NCI-H146 (cell line): ENCODE results near the gene CCDC7.
A peak's percentile ranks its signal among the peaks of the same experiment; 100 is the strongest.
"Not testable (repeated sequence)": the region's sequence is repeated elsewhere in the genome, so short reads cannot be mapped to it uniquely, and the experiment has no call there.

Source experiments
- DNase-seq: peaks from one replicate; lab custom pipeline; 2025; lab: John Stamatoyannopoulos, UW

Gene CCDC7

GRCh38 chr10:32445740-32446535 is at the start of gene CCDC7:
TSS of gene CCDC7 (plus strand) at chr10:32446140. CDS start at chr10:32451643, 5,503 bp downstream.
- DNase-seq, result peak; percentile 87

DNA sequence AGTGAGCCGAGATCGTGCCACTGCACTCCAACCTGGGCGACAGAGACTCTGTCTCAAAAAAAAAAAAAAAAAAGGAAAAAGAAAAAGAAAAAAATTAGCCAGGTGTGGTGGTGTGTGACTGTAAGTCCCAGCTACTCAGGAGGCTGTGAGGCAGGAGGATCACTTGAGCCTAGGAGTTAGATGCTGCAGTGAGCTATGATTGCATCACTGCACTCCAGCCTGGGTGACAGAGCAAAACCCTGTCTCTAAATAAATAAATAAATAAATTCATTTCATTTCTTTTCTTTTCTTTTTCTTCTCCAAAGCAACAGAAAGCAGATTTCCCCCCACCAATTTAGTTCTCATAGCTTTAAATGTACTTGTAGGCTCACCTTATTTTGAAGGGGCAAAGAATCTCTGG is 48.8 kb upstream of the CCDC7 start:
- not testable (repeated sequence) for DNase-seq

DNA sequence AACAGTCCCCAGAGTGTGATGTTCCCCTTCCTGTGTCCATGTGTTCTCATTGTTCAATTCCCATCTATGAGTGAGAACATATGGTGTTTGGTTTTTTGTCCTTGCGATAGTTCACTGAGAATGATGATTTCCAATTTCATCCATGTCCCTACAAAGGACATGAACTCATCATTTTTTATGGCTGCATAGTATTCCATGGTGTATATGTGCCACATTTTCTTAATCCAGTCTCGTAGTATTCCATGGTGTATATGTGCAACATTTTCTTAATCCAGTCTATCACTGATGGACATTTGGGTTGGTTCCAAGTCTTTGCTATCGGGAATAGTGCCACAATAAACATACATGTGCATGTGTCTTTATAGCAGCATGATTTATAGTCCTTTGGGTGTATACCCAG is 46.2 kb upstream of the CCDC7 start:
- DNase-seq, result not testable (repeated sequence)

- DNase-seq, result no peak
These were observed 45.0 kb upstream of the CCDC7 start for GRCh38 chr10:32400961-32401360.

DNA sequence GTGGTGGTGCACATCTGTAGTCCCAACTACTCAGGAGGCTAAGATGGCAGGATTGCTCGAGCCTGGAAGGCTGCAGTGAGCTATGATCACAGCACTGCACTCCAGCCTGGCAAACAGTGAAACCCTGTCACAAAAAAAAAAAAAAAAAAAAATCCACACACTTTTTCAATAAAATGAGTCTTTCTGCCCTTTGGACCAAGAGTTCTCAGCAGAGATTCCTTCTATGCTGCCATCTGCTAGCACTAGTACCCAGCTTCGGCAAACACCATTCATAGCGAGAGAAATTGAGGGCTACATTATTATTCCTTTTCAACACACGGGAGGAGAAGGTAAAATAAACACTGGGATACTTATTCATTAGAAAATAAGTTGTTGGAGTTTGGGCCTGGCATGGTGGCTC is 43.4 kb upstream of the CCDC7 start:
- no peak for DNase-seq

GRCh38 chr10:32403091-32403490 is 42.8 kb upstream of the CCDC7 start:
- DNase-seq, result no peak

GRCh38 chr10:32408690-32409089 is 37.2 kb upstream of the CCDC7 start:
- DNase-seq, result no peak

DNA sequence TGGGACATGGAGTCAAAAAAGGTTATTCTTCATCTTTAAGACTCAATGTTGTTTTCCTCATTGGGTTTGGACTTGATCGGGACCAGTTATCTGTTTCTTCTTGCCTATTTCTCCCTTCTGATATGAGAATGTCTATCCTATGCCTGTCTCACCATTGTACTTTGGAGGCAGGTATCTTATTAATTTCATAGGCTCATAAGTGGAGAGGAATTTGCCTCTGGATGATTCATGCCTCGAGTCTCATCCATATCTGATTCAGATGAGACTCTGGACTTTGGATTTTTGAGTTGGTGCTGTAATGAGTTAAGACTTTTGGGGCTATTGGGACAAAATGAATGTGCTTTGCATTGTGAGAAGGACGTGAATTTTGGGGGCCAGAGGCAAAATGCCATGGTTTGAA is 36.2 kb upstream of the CCDC7 start:
- no peak for DNase-seq

GRCh38 chr10:32410569-32410968 is 35.4 kb upstream of the CCDC7 start:
- DNase-seq, result no peak

GRCh38 chr10:32411797-32412498 is 34.0 kb upstream of the CCDC7 start:
- DNase-seq, result no peak

DNA sequence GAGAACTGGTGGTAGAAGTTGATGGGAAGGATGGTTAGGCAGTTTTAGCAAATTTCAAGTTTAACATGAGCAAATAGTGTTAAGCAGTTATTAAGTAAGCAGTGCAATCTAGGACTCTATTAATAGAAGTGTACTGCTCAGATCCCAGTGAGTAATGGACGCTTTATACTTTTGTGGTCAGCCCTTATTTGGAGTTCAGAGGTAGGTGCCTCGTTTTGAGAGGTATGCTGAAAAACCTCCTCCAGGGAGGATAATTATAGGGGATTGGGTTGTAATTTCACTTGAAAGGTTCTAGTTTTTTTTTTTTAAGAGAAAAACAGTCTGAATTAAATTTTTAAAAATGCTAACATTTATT is 33.5 kb upstream of the CCDC7 start:
- DNase-seq, result no peak

DNA sequence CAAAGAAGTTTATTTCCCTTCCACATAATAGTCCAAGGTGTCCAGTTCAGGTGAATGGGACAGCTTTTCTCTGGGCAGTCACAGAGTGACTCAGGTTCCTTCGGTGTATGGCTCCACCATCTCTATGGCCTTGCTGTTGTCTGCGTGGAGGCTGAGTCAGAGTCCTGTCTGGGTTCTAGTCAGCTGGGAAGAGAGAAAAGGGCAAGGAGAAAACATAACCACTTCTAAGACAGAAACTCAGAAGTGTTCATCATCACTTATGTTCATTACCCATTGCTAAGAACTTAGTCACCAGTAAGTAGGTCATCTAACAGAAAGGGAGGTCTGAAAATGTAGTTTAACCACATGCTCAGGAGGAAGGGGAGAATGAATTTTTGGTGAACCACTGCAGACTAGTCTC is 32.4 kb upstream of the CCDC7 start:
- DNase-seq, result no peak

DNA sequence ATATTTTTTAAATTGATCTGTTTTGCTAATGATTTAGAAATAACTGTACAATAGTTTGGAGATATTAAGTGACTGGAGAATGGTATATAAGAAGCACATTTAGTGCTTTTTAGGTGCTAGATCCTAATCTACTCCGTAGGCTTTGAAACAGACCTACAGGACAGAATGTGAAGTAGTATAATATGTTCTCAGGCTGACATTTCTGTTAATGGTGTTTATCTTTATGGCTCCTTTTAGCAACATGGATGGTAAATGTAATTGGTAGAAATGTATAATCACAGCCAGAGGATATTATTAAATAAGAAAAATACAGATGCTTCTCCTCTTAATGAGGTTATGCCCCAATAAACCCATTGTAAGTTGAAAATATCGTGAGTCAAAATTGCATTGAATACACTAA is 30.6 kb upstream of the CCDC7 start:
- no peak for DNase-seq

GRCh38 chr10:32417911-32418547 is 27.9 kb upstream of the CCDC7 start:
- DNase-seq, result no peak

GRCh38 chr10:32418572-32418971 is 27.4 kb upstream of the CCDC7 start:
- DNase-seq, result no peak

GRCh38 chr10:32419615-32420014 is 26.3 kb upstream of the CCDC7 start:
- no peak for DNase-seq

GRCh38 chr10:32426186-32426585 is 19.8 kb upstream of the CCDC7 start:
- no peak for DNase-seq

- no peak for DNase-seq
These were observed 12.4 kb upstream of the CCDC7 start for GRCh38 chr10:32433542-32433941.

GRCh38 chr10:32436215-32436614 is 9.7 kb upstream of the CCDC7 start:
- no peak for DNase-seq

DNA sequence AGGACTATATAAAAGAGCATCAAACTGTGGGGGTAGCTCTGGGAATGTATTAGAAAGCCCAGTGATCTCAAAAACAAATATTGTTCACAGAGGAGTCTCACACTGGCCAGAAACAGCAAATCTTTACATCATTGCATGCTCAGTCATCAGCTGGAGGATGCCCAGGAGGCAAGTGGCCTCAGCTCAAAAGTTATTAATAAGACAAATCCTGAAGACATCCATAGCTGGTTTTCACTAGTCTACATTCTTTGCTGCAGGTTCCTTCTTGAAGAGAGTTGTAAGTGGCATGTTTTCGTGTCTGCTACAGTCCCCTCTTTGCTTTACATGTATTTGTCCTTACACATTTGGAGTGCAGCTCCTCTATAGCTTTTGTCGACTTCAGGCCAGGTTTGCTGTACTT is 8.6 kb upstream of the CCDC7 start:
- no peak for DNase-seq

GRCh38 chr10:32445036-32445435 is 904 bp upstream of the CCDC7 start:
- peak; percentile 9 for DNase-seq

GRCh38 chr10:32446536-32447406 is 831 bp downstream of the CCDC7 start:
- peak; percentile 6 for DNase-seq
